Transverse colon (tissue), 4 donors: ENCODE measurements around the gene CROT. TPM values are rescaled to one million over a fixed set of nuclear protein-coding genes. Genes with fewer than 3 reads are reported as not detected.
A peak's percentile ranks its signal among the peaks of the same experiment; 100 is the strongest.

Experiments used
- DNase-seq: peaks from one replicate; pipeline ENCODE4 v3.0.0-alpha.2; 2019
- H3K27ac ChIP-seq, 4 donors: fragments of 200-600 bp; sonication (generic); 2 replicates each; pipeline ENCODE4 v1.5.1; 2016 to 2018; ENCODE audit warnings: inconsistent platforms in 4 of 4
- H3K27me3 ChIP-seq: fragments of 200-600 bp; sonication (generic); 2 replicates; pipeline ENCODE4 v1.5.1; 2017; ENCODE audit warnings: inconsistent platforms
- H3K36me3 ChIP-seq, 4 donors: fragments of 200-600 bp; sonication (generic); 2 replicates each; pipeline ENCODE4 v1.5.1; 2017 to 2019; ENCODE audit warnings: inconsistent platforms in 4 of 4
- H3K4me1 ChIP-seq, 4 donors: fragments of 200-600 bp; sonication (generic); 2 replicates each; pipeline ENCODE4 v1.5.1; 2017 to 2020; ENCODE audit warnings: inconsistent platforms in 4 of 4
- H3K4me3 ChIP-seq, 4 donors: fragments of 200-600 bp; sonication (generic); 1 replicate in 1 of 4; 2 replicates in 3 of 4; pipeline versions ENCODE4 v1.5.1 to v1.6.1; 2017 to 2019; ENCODE audit warnings: inconsistent platforms in 4 of 4
- H3K9me3 ChIP-seq, 2 donors: fragments of 200-600 bp; sonication (generic); 2 replicates each; pipeline ENCODE4 v1.5.1; 2017 to 2019; ENCODE audit warnings: inconsistent platforms in 2 of 2
- EP300 ChIP-seq: sonication (generic); formaldehyde crosslinking; IDR thresholded peaks from one replicate; pipeline ENCODE4 v1.6.1; 2017; ENCODE audit warnings: antibody characterized with exemption, low read depth
- POLR2A ChIP-seq: fragments of 450-650 bp; IDR thresholded peaks from one replicate; pipeline ENCODE4 v1.6.1; 2016; ENCODE audit warnings: antibody characterized with exemption, mild to moderate bottlenecking, moderate library complexity
- POLR2AphosphoS5 ChIP-seq, 3 donors: sonication (generic); formaldehyde crosslinking; IDR thresholded peaks; one replicate each; pipeline ENCODE4 v1.6.1; 2016; ENCODE audit warnings: antibody characterized with exemption in 3 of 3
- WGBS, 2 donors: methylation state at CpG; one replicate each; pipeline ENCODE4 v1.1.5; 2018; ENCODE audit warnings: low coverage in 1 of 2; 5-methylcytosine and 5-hydroxymethylcytosine counted together
- in situ Hi-C, 4 donors: fragments of 200-750 bp; cut with MboI; loops; one replicate each; pipeline versions ENCODE4 v1.15.0 to v1.15.1; 2017; ENCODE audit warnings: low sequenced_read_pairs in 3 of 4, low pct_ligation_motif_present in 1 of 4, low pct_unique_long_range_greater_than_20kb in 1 of 4
- intact Hi-C: fragments of 100-400 bp; cut with DNase I; formaldehyde crosslinking; loops from one replicate; pipeline ENCODE4 v1.15.1; 2023; ENCODE audit warnings: low total_unique reads
- total RNA-seq, 4 donors: library from RNA; depleted of rRNA; stranded (reverse); fragments of >200 nt; gene quantifications; one replicate each; pipeline ENCODE4 v1.1.0, GENCODE V29; 2016
- TF ChIP-seq, protein P1 (sequence below), 5 experiments: fragments of 200-600 bp in 3 of 5; fragments of 450-650 bp in 2 of 5; sonication (generic) in 3 of 5; IDR thresholded peaks; 1 replicate in 2 of 5; 2 replicates in 3 of 5; pipeline ENCODE4 v1.5.1; 2016 to 2017; ENCODE audit warnings: antibody characterized with exemption in 5 of 5, inconsistent platforms in 3 of 5, mild to moderate bottlenecking in 2 of 5, moderate library complexity in 1 of 5

The CROT gene
- total RNA-seq, 4 donors from 2014 or later = 11.9 to 49.9 (median 27.6) TPM

DNA sequence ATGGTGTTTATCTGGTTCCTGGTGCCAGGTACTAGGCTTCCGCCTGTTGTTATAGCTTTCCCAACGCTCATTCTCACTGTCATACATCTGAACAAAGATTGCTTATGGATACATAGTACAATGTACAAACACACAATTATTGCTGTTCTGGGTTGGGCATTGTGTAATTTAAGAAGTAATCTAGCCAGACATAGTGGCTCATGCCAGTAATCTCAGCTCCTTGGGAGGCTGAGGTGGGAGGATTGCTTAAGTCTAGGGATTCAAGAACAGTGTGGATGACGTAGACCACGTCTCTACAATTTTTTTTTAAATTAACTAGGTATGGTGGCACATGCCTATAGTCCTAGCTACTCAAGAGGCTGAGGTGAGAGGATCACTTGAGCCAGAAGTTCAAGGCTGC lies 9.3 kb upstream of the CROT start:
- Histone ChIP-seq H3K9me3 (no peaks in the 10 kb centered on the region), H3K27ac (peak overlapping the region; percentile 63 to 67 (median 65)), H3K27me3 (no peaks in the 10 kb centered on the region), H3K36me3 (peaks cover 0 to 10% (median 0%) of the 10 kb centered on the region in 4 donors), H3K4me3 (no peak overlapping the region), H3K4me1 (peaks cover 0 to 37% (median 13%) of the 10 kb centered on the region in 4 donors)
- intact Hi-C loops (no loop called here), in situ Hi-C loops (loop anchor here in 3 of 4 donors (25.0 kb wide), 1 partner anchor 551 kb away; the partner anchor contains the start of genes DBF4 (in 3 of the 3) and SLC25A40 (in 3 of the 3))
- WGBS, 2 donors = 61 to 83% methylated on average over 2 to 4 of the region's 4 CpGs
- no peak for TF ChIP-seq EP300
- peak in 1 of 3 donors; percentile 65 for TF ChIP-seq POLR2AphosphoS5 (IDR thresholded peaks at IDR 0.05)
- TF ChIP-seq, protein P1, sequence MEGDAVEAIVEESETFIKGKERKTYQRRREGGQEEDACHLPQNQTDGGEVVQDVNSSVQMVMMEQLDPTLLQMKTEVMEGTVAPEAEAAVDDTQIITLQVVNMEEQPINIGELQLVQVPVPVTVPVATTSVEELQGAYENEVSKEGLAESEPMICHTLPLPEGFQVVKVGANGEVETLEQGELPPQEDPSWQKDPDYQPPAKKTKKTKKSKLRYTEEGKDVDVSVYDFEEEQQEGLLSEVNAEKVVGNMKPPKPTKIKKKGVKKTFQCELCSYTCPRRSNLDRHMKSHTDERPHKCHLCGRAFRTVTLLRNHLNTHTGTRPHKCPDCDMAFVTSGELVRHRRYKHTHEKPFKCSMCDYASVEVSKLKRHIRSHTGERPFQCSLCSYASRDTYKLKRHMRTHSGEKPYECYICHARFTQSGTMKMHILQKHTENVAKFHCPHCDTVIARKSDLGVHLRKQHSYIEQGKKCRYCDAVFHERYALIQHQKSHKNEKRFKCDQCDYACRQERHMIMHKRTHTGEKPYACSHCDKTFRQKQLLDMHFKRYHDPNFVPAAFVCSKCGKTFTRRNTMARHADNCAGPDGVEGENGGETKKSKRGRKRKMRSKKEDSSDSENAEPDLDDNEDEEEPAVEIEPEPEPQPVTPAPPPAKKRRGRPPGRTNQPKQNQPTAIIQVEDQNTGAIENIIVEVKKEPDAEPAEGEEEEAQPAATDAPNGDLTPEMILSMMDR (IDR thresholded peaks at IDR 0.05) = no peak
- TF ChIP-seq POLR2A = no peak
- DNase-seq = peak; percentile 34

DNA sequence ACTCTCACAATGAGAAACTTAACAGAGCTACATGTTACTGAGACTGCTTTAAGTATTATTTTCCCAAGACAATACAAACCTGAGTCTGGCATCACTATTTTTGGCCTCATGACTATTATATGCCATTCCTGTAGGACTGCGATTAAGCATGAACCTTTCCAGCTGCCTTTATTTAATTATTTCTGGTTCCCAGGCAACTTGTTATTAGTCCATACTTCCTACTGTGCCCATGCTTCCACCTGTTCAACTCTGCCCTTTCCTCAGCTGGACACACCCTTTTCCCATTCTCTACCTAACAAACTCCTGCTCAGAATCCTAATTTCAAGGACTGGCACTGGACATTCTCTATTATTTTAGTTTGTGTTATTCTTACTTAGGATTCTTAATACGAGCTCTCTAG lies 8.1 kb upstream of the CROT start:
- in situ Hi-C loops (loop anchor here in 3 of 4 donors (25.0 kb wide), 1 partner anchor 550 kb away; the partner anchor contains the start of genes DBF4 (in 3 of the 3) and SLC25A40 (in 3 of the 3)), intact Hi-C loops (no loop called here)
- DNase-seq = no peak
- H3K36me3 ChIP-seq = peaks cover 0 to 11% (median 0%) of the 10 kb centered on the region in 4 donors
- WGBS, 2 donors = 67 to 79% methylated on average over 1 to 2 of the region's 2 CpGs
- no peaks in the 10 kb centered on the region for H3K27me3 ChIP-seq
- no peaks in the 10 kb centered on the region for H3K9me3 ChIP-seq
- peaks cover 0 to 31% (median 11%) of the 10 kb centered on the region in 4 donors for H3K4me1 ChIP-seq
- H3K4me3 ChIP-seq = no peak overlapping the region
- TF ChIP-seq POLR2A (no peak), POLR2AphosphoS5 (IDR thresholded peaks at IDR 0.05) (no peak)
- peak overlapping the region; percentile 63 to 67 (median 65) for H3K27ac ChIP-seq

DNA sequence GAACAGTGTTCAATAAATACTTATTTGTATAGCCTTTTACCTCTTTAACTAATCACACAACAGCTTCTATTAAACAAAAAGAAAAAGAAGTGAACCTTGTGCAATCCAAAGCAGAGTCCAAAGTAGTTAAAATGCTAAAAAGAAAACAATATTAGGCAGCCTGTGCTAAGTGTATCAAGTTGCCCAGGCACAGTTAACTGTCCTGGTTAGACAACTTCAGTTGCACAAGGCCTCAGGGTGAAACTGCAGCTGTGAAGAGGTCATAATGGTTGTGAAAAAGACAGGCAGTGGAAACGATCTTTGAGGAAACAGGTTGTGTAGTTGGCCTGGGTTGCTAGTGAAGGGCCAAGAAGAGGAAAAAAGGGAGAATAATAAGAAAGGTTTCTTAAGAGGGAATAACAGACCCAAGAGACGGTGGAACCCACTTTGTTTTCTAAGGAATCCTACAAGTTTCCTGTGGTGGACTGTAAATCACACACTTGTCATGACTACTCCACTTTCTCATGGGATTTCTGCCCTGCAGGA lies 6.0 kb upstream of the CROT start:
- Histone ChIP-seq H3K27me3 (no peaks in the 10 kb centered on the region), H3K4me3 (no peak overlapping the region), H3K27ac (no peak overlapping the region), H3K36me3 (peaks cover 0 to 11% (median 0%) of the 10 kb centered on the region in 4 donors), H3K4me1 (peaks cover 0 to 44% (median 13%) of the 10 kb centered on the region in 4 donors), H3K9me3 (no peaks in the 10 kb centered on the region)
- TF ChIP-seq, protein P1 (IDR thresholded peaks at IDR 0.05) = no peak
- TF ChIP-seq POLR2AphosphoS5 (IDR thresholded peaks at IDR 0.05) = no peak
- no peak for TF ChIP-seq EP300
- TF ChIP-seq POLR2A = no peak
- WGBS, 2 donors = 54 to 67% methylated on average over 2 of the region's 2 CpGs
- DNase-seq = no peak
- intact Hi-C loops (no loop called here), in situ Hi-C loops (loop anchor here in 3 of 4 donors (25.0 kb wide), 1 partner anchor 548 kb away; the partner anchor contains the start of genes DBF4 (in 3 of the 3) and SLC25A40 (in 3 of the 3))

DNA sequence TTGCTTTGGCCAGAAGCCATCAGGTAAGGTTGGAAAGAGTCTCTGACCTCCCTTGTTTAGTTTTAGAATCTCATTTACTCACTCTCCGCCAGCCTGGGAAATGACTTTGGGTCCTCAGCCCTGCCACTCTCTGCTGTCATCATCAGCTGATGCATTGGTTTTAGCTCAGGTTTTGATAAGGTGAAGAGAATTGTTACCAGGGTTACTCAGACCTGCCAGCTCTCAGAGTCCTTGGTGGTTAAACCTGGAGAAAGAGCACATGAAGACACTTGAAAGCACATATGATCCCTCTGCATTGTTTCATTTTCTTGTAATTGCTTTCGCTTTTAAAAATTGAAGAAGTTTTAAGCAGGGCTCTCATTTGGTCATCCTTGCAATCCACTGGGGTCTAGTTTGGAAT lies 4.0 kb upstream of the CROT start:
- in situ Hi-C loops = loop anchor here in 3 of 4 donors (25.0 kb wide), 1 partner anchor 546 kb away; the partner anchor contains the start of genes DBF4 (in 3 of the 3) and SLC25A40 (in 3 of the 3)
- intact Hi-C loops = no loop called here
- no peak for TF ChIP-seq EP300
- no peak for TF ChIP-seq POLR2AphosphoS5 (IDR thresholded peaks at IDR 0.05)
- no peak for TF ChIP-seq POLR2A
- TF ChIP-seq, protein P1 (IDR thresholded peaks at IDR 0.05) = no peak

More for the DNA sequence above, 4.0 kb upstream of the CROT start:
- no peaks in the 10 kb centered on the region for H3K9me3 ChIP-seq
- H3K27me3 ChIP-seq = no peaks in the 10 kb centered on the region
- 96 to 100% methylated on average over 1 to 2 of the region's 2 CpGs for WGBS, 2 donors
- DNase-seq = no peak
- H3K4me3 ChIP-seq = no peak overlapping the region
- H3K27ac ChIP-seq = no peak overlapping the region
- peaks cover 0 to 11% (median 0%) of the 10 kb centered on the region in 4 donors for H3K36me3 ChIP-seq
- peaks cover 4 to 43% (median 14%) of the 10 kb centered on the region in 4 donors for H3K4me1 ChIP-seq
